ENCODE data around the gene SLC15A3.

SLC15A3 gene

DNA sequence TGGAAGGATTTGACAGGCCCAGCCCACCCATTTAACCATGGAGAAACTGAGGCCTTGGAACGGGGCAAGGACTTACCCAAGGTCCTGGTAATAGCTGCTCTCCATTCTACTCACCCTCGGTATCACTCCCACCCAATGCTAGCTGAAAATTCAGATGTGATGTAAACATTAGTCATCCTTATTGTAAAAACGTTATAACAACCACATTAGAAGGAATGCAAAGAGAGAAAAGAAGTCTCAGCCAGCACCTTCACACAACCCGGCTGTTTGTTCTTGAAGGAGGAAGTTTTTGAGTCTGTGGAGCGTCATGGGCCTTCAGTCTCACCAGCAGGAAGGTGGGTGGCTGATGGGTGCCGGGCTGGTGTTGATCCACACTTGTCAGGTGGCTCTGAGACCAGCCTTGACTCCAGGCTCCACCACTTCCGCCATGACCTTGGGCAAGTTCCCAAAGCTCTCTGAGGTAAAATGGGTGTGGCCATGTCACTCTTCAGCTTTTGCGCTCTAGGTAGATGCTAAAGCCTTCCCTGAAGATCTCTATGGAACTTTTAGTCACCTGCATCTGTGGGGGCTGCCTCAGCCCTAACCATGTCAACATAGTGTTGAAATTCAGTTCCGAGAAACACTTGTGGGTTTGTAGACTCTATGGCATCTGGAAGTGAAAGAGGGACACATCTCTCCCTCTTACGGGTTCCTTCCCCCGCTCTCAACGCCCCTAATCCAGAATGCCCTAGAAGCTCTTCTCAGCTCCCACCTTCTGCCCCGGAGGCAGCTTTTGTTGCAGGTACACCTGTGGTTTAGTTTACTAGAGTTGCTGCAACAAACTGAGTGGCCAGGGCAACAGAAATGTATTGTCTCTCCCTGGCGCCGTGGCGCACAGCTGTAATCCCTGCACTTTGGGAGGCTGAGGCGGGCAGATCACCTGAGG lies 34.3 kb upstream of the SLC15A3 start:
- no peaks in the 10 kb centered on the region for H3K4me1 ChIP-seq
- no peak for DNase-seq
- H3K36me3 ChIP-seq: no peaks in the 10 kb centered on the region
- H3K4me3 ChIP-seq (ENCODE audit: low read depth, low read length): no peak overlapping the region
- no peaks in the 10 kb centered on the region for H3K27me3 ChIP-seq
- H3K9me3 ChIP-seq: no peaks in the 10 kb centered on the region
- TF ChIP-seq, protein P1, sequence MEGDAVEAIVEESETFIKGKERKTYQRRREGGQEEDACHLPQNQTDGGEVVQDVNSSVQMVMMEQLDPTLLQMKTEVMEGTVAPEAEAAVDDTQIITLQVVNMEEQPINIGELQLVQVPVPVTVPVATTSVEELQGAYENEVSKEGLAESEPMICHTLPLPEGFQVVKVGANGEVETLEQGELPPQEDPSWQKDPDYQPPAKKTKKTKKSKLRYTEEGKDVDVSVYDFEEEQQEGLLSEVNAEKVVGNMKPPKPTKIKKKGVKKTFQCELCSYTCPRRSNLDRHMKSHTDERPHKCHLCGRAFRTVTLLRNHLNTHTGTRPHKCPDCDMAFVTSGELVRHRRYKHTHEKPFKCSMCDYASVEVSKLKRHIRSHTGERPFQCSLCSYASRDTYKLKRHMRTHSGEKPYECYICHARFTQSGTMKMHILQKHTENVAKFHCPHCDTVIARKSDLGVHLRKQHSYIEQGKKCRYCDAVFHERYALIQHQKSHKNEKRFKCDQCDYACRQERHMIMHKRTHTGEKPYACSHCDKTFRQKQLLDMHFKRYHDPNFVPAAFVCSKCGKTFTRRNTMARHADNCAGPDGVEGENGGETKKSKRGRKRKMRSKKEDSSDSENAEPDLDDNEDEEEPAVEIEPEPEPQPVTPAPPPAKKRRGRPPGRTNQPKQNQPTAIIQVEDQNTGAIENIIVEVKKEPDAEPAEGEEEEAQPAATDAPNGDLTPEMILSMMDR (IDR thresholded peaks at IDR 0.05; ENCODE audit: low read depth, low read length): no peak

DNA sequence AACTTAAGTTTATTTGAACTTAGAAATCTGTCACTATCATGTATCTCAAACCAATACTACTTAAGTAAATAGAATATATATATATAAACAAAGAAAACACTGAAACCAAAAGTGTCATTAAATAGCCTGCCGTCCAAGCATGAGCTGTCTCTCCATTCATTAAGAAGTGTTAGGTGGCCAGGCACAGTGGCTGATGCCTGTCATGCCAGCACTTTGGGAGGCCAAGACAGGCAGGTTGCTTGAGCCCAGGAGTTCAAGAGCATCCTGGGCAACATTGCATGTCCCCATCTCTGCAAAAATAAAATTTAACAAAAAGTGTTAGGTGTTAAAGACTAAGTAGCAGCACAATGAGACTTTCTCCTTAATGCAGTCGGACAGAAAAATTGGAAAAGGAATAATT lies 33.5 kb upstream of the SLC15A3 start:
- Histone ChIP-seq H3K27me3 (no peaks in the 10 kb centered on the region), H3K9me3 (no peaks in the 10 kb centered on the region), H3K36me3 (no peaks in the 10 kb centered on the region), H3K4me1 (no peaks in the 10 kb centered on the region), H3K4me3 (ENCODE audit: low read depth, low read length) (no peak overlapping the region)
- TF ChIP-seq, protein P1 (IDR thresholded peaks at IDR 0.05; ENCODE audit: low read depth, low read length): no peak
- DNase-seq: no peak

- TF ChIP-seq, protein P1 (IDR thresholded peaks at IDR 0.05; ENCODE audit: low read depth, low read length): no peak
- H3K4me1 ChIP-seq: no peaks in the 10 kb centered on the region
- no peak for DNase-seq
Measured at GRCh38 chr11:60984636-60985035, 32.7 kb upstream of the SLC15A3 start.

DNA sequence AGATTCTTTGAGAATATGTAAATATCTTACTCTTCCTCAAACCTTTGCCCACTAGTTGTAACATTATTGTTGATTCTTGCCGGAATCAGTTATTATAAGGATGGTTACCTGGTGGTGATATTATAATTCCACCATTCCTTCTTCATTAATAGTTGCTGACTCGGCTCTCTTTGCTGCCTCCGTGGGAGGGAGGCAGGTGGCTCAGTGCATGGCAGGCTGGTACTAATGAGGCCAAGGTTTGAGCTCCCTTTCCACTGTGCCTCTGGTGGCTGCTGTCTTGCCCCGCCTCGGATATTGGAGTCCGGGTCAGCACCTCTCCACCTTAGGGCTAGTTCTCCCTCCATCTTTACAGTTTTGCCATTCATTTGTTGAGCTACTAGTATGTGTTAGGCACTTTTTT lies 32.2 kb upstream of the SLC15A3 start:
- Histone ChIP-seq H3K9me3 (no peaks in the 10 kb centered on the region), H3K4me3 (ENCODE audit: low read depth, low read length) (no peak overlapping the region), H3K36me3 (no peaks in the 10 kb centered on the region), H3K4me1 (no peaks in the 10 kb centered on the region), H3K27me3 (no peaks in the 10 kb centered on the region)
- TF ChIP-seq, protein P1 (IDR thresholded peaks at IDR 0.05; ENCODE audit: low read depth, low read length): no peak
- no peak for DNase-seq

More at GRCh38 chr11:60984636-60985035, 32.7 kb upstream of the SLC15A3 start:
- no peaks in the 10 kb centered on the region for H3K9me3 ChIP-seq
- no peaks in the 10 kb centered on the region for H3K27me3 ChIP-seq
- H3K4me3 ChIP-seq (ENCODE audit: low read depth, low read length): no peak overlapping the region
- no peaks in the 10 kb centered on the region for H3K36me3 ChIP-seq

DNA sequence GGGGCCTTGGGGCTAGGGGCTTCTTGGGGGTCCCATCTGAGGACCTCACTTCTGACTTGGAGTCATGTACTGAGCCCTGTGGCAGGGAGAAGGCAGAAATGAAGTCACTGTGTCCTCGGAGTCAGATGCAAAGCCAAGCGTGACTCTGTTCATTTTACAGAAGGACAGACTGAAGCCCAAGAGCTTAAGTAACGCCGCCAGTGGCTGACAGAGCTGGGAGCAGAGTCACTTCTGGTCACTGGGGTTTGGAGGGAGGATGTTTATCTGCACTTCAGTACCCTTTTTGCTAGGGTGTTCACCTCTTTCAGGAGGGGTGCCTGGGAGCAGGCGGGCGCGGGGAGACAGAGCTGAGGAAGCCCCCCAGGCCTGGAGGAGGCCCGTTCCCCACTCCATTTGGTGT lies 30.2 kb upstream of the SLC15A3 start:
- H3K4me3 ChIP-seq (ENCODE audit: low read depth, low read length): no peak overlapping the region
- TF ChIP-seq, protein P1 (IDR thresholded peaks at IDR 0.05; ENCODE audit: low read depth, low read length): no peak

DNA sequence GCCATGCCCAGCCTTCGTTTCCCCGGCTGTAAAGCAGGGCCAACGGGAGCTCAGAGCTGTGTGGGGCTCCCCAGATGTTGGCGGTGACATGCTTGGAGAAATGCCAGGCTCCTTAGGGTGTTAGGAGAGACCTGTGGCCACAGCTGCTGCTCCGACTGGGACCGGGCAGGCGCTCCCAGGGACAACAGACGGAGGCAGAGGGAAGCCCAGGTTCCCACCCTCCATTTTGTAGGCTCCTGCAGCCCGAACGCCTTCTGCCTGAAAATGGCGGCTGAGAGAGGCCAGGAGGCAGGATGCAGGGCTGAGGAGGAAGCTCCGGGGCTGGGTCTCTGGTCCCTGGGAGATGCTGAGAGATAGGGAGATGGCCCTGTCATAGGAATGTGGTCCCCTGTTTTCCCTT lies 29.5 kb upstream of the SLC15A3 start:
- Histone ChIP-seq H3K9me3 (no peaks in the 10 kb centered on the region), H3K36me3 (no peaks in the 10 kb centered on the region), H3K4me3 (ENCODE audit: low read depth, low read length) (no peak overlapping the region), H3K27me3 (no peaks in the 10 kb centered on the region), H3K4me1 (no peaks in the 10 kb centered on the region)
- TF ChIP-seq, protein P1 (IDR thresholded peaks at IDR 0.05; ENCODE audit: low read depth, low read length): no peak
- no peak for DNase-seq

More for the DNA sequence above, 30.2 kb upstream of the SLC15A3 start:
- Histone ChIP-seq H3K9me3 (no peaks in the 10 kb centered on the region), H3K36me3 (no peaks in the 10 kb centered on the region), H3K27me3 (no peaks in the 10 kb centered on the region), H3K4me1 (no peaks in the 10 kb centered on the region)
- DNase-seq: no peak

Data from BE2C (cell line).